Fibroblast of upper back skin (primary cell): ENCODE data around the gene TGM6.

Experiments
- DNase-seq: peaks from one replicate; pipeline ENCODE4 v3.0.0-alpha.2; 2013

Gene TGM6

DNA sequence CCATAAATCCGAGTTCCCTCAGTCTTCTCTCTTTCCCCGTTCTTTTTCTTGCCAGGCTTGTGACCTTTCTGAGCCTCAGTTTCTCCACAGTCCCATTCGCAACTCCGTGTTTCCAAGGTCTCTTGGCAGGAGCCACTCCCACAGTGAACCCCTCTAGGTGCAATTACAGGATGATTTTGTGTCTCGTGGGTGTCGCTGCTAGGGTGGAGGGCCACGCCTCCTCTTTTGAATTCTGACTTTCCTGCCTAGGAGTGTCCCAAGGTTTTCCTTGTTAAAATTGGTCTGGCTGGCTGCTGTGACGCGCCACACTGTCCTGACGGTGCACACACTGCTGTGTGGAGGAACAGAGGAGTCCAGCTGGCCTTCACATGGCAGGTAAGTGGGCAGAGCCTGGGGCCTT is at the start of gene TGM6:
TSS of gene TGM6 (plus strand) at position 301 of the 400 bp plus-strand sequence. CDS start at position 369, 68 bp downstream.
- DNase-seq = no peak

GRCh38 chr20:2331106-2331505 is 49.6 kb upstream of the TGM6 start:
- DNase-seq = no peak

DNA sequence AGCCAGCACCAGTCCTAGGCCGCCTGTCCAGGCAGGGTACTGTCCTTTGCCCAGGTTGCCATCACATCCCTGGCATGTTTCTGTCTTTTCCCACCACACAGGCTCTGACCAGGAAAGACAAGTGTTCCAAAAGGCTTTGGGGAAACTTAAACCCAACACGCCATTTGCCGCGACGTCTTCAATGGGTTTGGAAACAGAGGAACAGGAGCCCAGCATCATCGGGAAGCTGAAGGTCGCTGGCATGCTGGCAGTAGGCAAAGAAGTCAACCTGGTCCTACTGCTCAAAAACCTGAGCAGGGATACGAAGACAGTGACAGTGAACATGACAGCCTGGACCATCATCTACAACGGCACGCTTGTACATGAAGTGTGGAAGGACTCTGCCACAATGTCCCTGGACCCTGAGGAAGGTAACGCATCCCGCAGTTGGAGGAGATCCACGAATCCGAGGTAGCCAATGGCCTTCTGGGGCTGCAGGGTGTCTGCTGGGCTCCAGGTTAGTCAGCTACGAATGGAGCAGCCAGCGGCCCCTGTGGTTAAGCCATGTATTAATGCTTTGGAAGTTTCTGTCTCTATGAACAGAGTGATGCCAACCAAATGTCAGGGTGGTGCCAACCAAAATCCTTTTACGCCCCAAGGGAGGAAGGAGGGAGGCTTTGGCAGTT is 48.7 kb upstream of the TGM6 start:
- no peak for DNase-seq

DNA sequence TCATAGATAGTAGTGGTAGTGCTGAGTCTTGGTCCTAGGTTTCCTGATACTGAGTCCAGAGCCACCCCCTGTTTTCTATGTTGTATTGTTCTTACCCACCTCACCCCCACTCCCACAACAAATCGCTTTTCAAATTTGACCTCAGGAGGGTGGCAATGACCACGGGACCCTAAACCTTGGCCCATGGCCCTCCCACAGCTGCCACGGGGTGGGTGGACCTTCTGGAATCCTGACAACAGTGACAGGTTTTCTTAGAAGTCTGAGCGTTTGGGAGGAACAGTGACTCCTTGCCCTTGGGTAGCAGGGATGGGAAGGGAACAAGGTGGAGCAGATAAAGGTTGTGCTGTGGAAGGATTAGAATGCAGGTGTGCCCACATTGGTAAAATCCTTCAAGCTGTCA is 48.0 kb upstream of the TGM6 start:
- DNase-seq = no peak

DNA sequence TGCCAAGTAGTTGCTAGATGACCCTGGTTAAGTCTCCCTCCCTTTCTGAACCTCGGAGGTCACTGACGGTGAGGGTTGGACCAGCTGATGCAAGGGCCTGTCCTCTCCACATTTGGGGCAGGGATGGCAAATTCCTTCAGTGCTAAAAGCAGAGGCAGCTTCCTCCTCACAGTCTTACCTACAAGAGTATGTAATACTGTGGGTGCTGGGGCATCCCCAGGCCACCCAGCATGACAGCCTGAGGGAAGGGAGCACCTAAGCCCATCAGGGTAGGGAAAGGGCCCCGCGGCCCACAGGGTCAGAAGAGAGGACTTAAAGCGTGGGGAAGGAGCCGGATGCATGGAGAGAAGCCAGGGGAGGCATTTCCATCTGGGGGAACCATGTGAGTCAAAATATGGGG is 46.9 kb upstream of the TGM6 start:
- no peak for DNase-seq

GRCh38 chr20:2335096-2335870 is 45.4 kb upstream of the TGM6 start:
- DNase-seq = no peak

GRCh38 chr20:2336471-2336870 is 44.2 kb upstream of the TGM6 start:
- no peak for DNase-seq

DNA sequence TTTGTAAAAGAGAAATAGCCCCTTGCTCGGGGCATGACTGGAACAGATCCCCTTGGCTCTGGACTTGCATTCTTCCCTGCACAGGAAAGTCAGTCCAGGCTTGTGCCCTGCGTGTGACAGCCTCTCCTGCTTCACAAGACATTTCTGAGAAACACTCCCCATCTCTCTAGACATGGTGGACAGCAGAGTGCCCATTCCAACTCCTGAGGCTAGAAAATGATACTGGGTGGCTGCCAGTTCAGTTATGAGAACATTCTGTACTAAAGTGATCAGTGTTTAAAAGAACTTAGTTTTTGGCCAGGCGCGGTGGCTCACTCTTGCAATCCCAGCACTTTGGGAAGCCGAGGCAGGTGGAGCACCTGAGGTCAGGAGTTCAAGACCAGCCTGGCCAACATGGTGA is 43.6 kb upstream of the TGM6 start:
- no peak for DNase-seq

GRCh38 chr20:2338411-2339066 is 42.2 kb upstream of the TGM6 start:
- DNase-seq = no peak

GRCh38 chr20:2340136-2340535 is 40.6 kb upstream of the TGM6 start:
- no peak for DNase-seq

- DNase-seq = no peak
These were observed 39.9 kb upstream of the TGM6 start for GRCh38 chr20:2340823-2341222.

GRCh38 chr20:2341336-2341735 is 39.4 kb upstream of the TGM6 start:
- DNase-seq = no peak

DNA sequence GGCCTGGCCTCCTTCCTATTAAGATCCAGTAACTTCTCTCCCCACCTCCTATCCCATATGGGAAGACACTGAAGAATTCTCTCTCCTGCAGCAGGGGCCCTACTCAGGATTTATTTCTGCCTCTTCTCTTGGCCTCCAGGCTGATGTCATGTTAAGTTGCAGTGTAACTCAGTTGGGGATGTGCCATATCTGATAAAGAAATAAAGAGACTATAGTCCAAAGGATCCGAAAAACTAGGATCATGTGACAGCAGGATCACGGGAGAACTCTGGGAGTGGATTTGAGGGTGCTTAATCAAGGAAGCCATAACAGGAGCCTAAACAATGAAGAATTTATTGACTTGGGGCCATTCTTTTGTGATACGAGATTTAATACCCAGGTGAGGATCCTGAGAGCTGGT is 38.5 kb upstream of the TGM6 start:
- no peak for DNase-seq

DNA sequence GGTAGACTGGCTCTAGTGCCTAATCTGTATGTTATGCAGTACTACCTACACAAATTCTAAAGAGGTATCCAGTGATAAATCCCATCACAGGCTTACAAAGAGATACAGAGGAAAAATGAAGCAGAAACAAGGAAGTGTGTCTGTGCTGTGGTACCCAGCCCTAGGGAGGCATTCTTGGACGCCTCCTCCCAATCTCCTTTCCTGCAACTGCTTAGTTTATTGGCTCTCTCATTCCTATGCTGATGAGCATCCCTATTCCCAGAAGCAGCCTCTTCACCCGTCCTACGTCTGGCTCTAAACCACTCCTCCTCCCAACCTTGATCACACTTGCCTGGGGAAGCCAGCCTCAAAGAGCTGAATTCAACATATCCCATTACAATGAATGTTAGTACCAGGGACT is 34.5 kb upstream of the TGM6 start:
- DNase-seq = no peak

DNA sequence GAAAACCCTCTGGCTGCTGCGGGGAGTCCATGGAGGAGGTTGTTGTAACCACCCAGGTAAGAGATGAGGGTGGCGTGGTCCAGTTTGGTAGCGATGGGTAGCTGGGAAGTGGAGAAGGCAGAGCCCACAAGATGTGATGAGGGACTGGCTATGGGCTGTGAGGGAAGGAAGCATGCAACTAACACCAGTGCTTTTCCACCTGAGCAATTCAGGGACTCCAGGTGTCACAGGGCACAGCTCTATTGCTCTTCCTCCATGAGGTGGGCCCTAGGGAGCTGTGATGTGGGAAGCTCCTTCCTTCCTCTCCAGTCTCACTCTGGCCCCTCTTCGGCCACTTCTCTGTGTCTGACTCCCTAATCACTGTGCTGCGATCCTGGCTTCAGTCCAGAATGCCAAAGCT is 32.4 kb upstream of the TGM6 start:
- DNase-seq = no peak

DNA sequence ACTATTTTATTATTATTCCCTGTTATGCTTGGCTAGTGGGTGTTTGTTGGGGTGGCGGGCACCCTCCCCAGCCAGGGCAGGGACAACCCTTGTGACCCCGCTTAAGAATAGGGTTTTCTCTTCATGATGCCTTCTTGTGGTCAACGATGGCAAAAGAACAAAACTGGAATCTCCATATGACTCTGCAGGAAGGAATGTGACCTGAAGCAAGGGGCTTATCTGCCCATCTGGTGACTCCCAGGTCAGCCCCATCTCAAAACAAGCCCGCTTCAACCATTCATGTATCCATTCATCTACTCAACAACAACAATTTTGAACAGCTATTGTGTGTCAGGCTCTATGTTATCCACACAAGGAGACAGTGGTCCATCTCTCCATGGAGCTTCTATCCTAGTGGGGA is 30.9 kb upstream of the TGM6 start:
- peak; percentile 2 for DNase-seq

GRCh38 chr20:2350606-2351005 is 30.1 kb upstream of the TGM6 start:
- DNase-seq = no peak

DNA sequence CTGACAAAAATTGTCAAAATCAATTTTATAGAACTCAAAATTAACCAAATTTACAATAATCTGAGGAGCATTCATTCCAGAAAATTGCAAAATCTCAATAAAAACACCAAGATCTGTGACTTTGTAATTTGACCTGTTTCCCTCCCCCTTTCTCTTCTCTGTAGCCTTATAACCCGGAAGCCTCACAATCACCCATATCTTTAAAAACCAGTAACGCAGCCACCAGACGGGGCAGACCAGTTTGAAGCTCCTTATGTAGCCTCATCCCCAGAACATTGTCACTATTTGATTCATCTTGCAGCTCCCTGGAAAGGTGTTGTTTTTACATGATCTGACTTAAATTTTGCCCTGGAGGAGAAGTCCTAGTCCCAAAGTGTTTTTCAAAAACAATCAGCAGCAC is 27.5 kb upstream of the TGM6 start:
- DNase-seq = no peak

- DNase-seq = no peak
These were observed 23.6 kb upstream of the TGM6 start for GRCh38 chr20:2357114-2357513.

GRCh38 chr20:2358006-2358405 is 22.7 kb upstream of the TGM6 start:
- DNase-seq = no peak

DNA sequence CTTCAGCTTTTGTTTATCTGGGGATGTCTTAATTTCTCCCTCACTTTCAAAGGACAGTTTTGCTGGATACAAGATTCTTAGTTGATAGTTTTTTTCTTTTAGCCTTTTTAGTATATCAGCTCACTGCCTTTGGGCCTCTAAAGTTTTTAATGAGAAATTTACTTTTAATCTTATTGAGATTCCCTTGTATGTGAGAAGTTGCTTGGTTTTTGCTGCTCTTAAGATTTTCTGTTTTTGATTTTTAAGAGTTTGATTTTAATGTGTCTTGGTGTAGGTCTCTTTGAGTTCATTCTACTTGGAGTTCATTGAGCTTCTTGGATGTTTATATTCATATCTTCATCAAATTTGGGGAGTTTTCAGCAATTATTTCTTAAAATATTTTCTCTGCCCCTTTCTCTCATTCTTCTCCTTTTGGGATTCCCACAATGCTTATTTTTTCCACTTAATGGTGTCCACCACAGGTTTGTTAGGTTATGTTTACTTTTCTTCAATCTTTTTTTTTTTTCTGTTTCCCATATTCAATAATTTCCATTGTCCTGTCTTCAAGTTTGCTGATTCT is 19.6 kb upstream of the TGM6 start:
- DNase-seq = no peak

DNA sequence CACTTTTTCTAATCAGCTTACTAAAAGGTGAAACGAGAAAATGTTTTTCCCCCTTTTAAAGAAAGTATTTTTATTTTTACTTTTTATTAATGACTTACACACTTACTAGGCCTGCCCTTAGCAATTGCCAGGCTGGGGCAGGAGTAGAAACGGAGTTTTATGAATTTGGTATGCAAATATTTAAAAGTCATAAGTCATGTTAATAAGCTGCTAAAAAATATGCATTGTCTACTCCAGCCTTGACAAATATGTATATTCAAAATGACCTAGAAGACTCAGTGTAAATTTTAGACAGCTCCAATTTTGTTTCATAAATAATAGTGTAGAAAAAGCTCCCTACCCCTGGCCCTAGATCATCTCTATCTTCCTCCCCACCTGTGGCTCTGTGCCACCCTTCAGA is 17.5 kb upstream of the TGM6 start:
- DNase-seq = no peak

DNA sequence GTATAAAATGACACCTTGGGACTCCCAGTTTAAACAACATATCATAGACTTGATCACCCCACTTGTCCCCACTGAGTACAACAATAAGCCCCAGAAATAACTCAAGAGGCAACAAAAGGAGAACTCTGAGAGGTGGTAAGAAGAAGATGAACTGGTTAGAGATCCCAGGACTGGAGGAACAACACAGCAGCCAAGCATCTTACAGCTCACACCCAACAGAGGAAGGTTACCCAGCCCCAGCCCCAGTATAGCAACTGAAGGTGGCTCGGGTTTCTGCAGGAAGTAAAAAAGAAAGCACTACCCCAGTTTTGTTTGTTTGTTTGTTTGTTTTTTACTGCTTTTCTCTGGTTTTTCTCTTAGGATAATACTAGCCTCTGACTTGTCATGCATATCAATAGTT is 17.1 kb upstream of the TGM6 start:
- no peak for DNase-seq

GRCh38 chr20:2364044-2364443 is 16.7 kb upstream of the TGM6 start:
- DNase-seq = peak; percentile 31
